HL-60 (cell line): ENCODE data around the gene DNALI1.
"Not testable (repeated sequence)": the region's sequence is repeated elsewhere in the genome, so short reads cannot be mapped to it uniquely, and the experiment has no call there.

Source experiments
- DNase-seq, 2 experiments: peaks; one replicate each; pipeline ENCODE4 v3.0.0-alpha.2; 2010 to 2020; ENCODE audit warnings: low read depth in 1 of 2, low spot score in 1 of 2
- H3K27ac ChIP-seq: fragments of 250-450 bp; sonication (Bioruptor Pico); replicated peaks from 2 replicates; pipeline ENCODE4 v1.5.1; 2020; ENCODE audit warnings: mild to moderate bottlenecking, moderate library complexity
- H3K27me3 ChIP-seq: fragments of 250-450 bp; sonication (Bioruptor Pico); 2 replicates; pipeline ENCODE4 v1.5.1; 2021; ENCODE audit warnings: mild to moderate bottlenecking, moderate library complexity; ENCODE audit not compliant: insufficient read depth, poor library complexity, severe bottlenecking
- H3K4me3 ChIP-seq: replicated peaks from 2 replicates; pipeline ENCODE4 v1.5.1; 2011; ENCODE audit warnings: mild to moderate bottlenecking, control low read depth, low read length; ENCODE audit not compliant: insufficient read depth
- CTCF ChIP-seq: IDR thresholded peaks from one replicate; pipeline ENCODE4 v1.5.1; 2011; ENCODE audit warnings: low read length, control low read depth, inconsistent platforms; ENCODE audit not compliant: insufficient read depth
- GABPA ChIP-seq: IDR thresholded peaks from 2 replicates; pipeline ENCODE4 v1.6.1; 2012; ENCODE audit warnings: low read depth
- POLR2AphosphoS5 ChIP-seq: IDR thresholded peaks from 2 replicates; pipeline ENCODE4 v1.6.1; 2012; ENCODE audit warnings: low read depth
- REST ChIP-seq: IDR thresholded peaks from 2 replicates; pipeline ENCODE4 v1.6.1; 2012; ENCODE audit warnings: low read depth; ENCODE audit not compliant: insufficient replicate concordance
- SPI1 ChIP-seq: IDR thresholded peaks from 2 replicates; pipeline ENCODE4 v1.6.1; 2012; ENCODE audit warnings: low read depth, mild to moderate bottlenecking, borderline replicate concordance

The DNALI1 gene

GRCh38 chr1:37514350-37515184 lies 42.2 kb upstream of the DNALI1 start, which contains the start of gene MEAF6:
Gene MEAF6, minus strand, starts transcription at chr1:37514766. Its CDS starts 20 bp downstream, at chr1:37514746.
- Histone ChIP-seq H3K27ac (peak within 1 kb of the TSS; percentile 80), H3K4me3 (peak within 1 kb of the TSS; percentile 75), H3K27me3 (no peaks in the 10 kb centered on the region)
- TF ChIP-seq CTCF (peak; percentile 15), SPI1 (peak; percentile 66; the same call in 1 of the 2 replicates), GABPA (no peak), REST (peak; percentile 50), POLR2AphosphoS5 (peak; percentile 77)
- DNase-seq = peak; percentile 65 to 86

GRCh38 chr1:37515185-37516034 lies 41.3 kb upstream of the DNALI1 start:
- H3K4me3 ChIP-seq = peak overlapping the region; percentile 75
- TF ChIP-seq CTCF (no peak), POLR2AphosphoS5 (no peak), REST (no peak), SPI1 (no peak), GABPA (no peak)
- no peak for DNase-seq

GRCh38 chr1:37517569-37517968 lies 39.2 kb upstream of the DNALI1 start:
- no peak overlapping the region for H3K27ac ChIP-seq

More at GRCh38 chr1:37515185-37516034, 41.3 kb upstream of the DNALI1 start:
- H3K27me3 ChIP-seq = no peaks in the 10 kb centered on the region
- peak overlapping the region; percentile 80 for H3K27ac ChIP-seq

GRCh38 chr1:37518241-37518640 lies 38.5 kb upstream of the DNALI1 start:
- DNase-seq, H3K27me3 ChIP-seq, H3K27ac ChIP-seq, H3K4me3 ChIP-seq: not testable (repeated sequence)

More at GRCh38 chr1:37517569-37517968, 39.2 kb upstream of the DNALI1 start:
- H3K4me3 ChIP-seq = no peak overlapping the region
- no peaks in the 10 kb centered on the region for H3K27me3 ChIP-seq
- DNase-seq = no peak
- TF ChIP-seq REST = no peak

GRCh38 chr1:37518929-37519328 lies 37.8 kb upstream of the DNALI1 start:
- H3K4me3 ChIP-seq, H3K27ac ChIP-seq, H3K27me3 ChIP-seq, DNase-seq: not testable (repeated sequence)
